HepG2 (cell line): ENCODE measurements around the gene HSPA14. TPM values are rescaled to one million over a fixed set of nuclear protein-coding genes. Genes with fewer than 3 reads are reported as not detected.

Source experiments
- HNRNPH1 ChIP-seq: fragments of 200-400 bp; formaldehyde crosslinking; optimal IDR thresholded peaks from 2 replicates; pipeline ENCODE3; 2017; ENCODE audit warnings: mild to moderate bottlenecking, low read depth, low read length
- NFRKB ChIP-seq: fragments of 450-650 bp; IDR thresholded peaks from 2 replicates; pipeline ENCODE4 v1.6.1; 2017
- PHF20 ChIP-seq: sonication (generic); formaldehyde crosslinking; IDR thresholded peaks from 2 replicates; pipeline ENCODE4 v1.5.0; 2020; ENCODE audit warnings: mild to moderate bottlenecking, missing genetic modification reagents
- REL ChIP-seq: sonication (generic); formaldehyde crosslinking; conservative IDR thresholded peaks from 2 replicates; pipeline ENCODE4 v1.8.0; 2022; ENCODE audit warnings: mild to moderate bottlenecking, missing genetic modification reagents, moderate library complexity
- SP140L ChIP-seq: sonication (generic); formaldehyde crosslinking; IDR thresholded peaks from 2 replicates; pipeline ENCODE4 v1.4.0; 2020; ENCODE audit warnings: missing genetic modification reagents, borderline replicate concordance
- XRCC5 ChIP-seq: fragments of 200-400 bp; formaldehyde crosslinking; optimal IDR thresholded peaks from 2 replicates; pipeline ENCODE3; 2017; ENCODE audit warnings: mild to moderate bottlenecking, low read length
- ZC3H13 ChIP-seq: sonication (generic); formaldehyde crosslinking; IDR thresholded peaks from 2 replicates; pipeline ENCODE4 v1.8.1; 2023; ENCODE audit warnings: mild to moderate bottlenecking, missing genetic modification reagents, moderate library complexity
- ZFP36 ChIP-seq: fragments of 150-350 bp; IDR thresholded peaks from 2 replicates; pipeline ENCODE4 v1.6.1; 2018; ENCODE audit warnings: borderline replicate concordance, low read length, low read depth; ENCODE audit not compliant: partially characterized antibody
- ZNF101 ChIP-seq: sonication (generic); formaldehyde crosslinking; IDR thresholded peaks from 2 replicates; pipeline ENCODE4 v1.4.0; 2020; ENCODE audit warnings: mild to moderate bottlenecking, low read depth, missing genetic modification reagents, borderline replicate concordance
- ZNF180 ChIP-seq: sonication (generic); formaldehyde crosslinking; IDR thresholded peaks from 2 replicates; pipeline ENCODE4 v1.4.0; 2020; ENCODE audit warnings: low read depth, missing genetic modification reagents, borderline replicate concordance
- polyA plus RNA-seq, 8 experiments: library from polyadenylated mRNA; depleted of rRNA in 3 of 8; stranded (reverse) in 7 of 8; unstranded in 1 of 8; fragments of >200 nt; fragmentation: Illumina TruSeq in 4 of 8; extraction: Trizol in 4 of 8; gene quantifications; 2 replicates each; pipeline versions ENCODE4 v1.2.1 to v1.2.3, GENCODE V29; 2011 to 2016; ENCODE audit warnings: low read depth in 4 of 8, missing spikeins in 1 of 8, mixed read lengths in 1 of 8; ENCODE audit not compliant: insufficient read depth in 1 of 8
- total RNA-seq, 5 experiments: library from RNA; depleted of rRNA; stranded (reverse); fragments of >200 nt; fragmentation: Illumina TruSeq; extraction: Trizol; gene quantifications; 2 replicates each; pipeline ENCODE4 v1.2.3, GENCODE V29; 2016; ENCODE audit warnings: low read depth in 1 of 5
- TF ChIP-seq, protein P1 (sequence below): sonication (generic); formaldehyde crosslinking; IDR thresholded peaks from one replicate; pipeline ENCODE4 v1.5.1; 2020; ENCODE audit warnings: mild to moderate bottlenecking, missing genetic modification reagents; ENCODE audit errors: not compliant biosample characterization
- TF ChIP-seq, protein P2 (sequence below): sonication (generic); formaldehyde crosslinking; IDR thresholded peaks from 2 replicates; pipeline ENCODE4; 2020; ENCODE audit warnings: missing genetic modification reagents, mild to moderate bottlenecking, borderline replicate concordance
- TF ChIP-seq, protein P3 (sequence below): sonication (generic); formaldehyde crosslinking; IDR thresholded peaks from 2 replicates; pipeline ENCODE4 v1.8.1; 2023; ENCODE audit warnings: mild to moderate bottlenecking, missing genetic modification reagents, borderline replicate concordance

The HSPA14 gene
- total and polyA plus RNA-seq, 2 of the 13 experiments (the other 11 are each of a cell fraction or from before 2014, with no cell fraction given), result 10.7 to 29.8 TPM

DNA sequence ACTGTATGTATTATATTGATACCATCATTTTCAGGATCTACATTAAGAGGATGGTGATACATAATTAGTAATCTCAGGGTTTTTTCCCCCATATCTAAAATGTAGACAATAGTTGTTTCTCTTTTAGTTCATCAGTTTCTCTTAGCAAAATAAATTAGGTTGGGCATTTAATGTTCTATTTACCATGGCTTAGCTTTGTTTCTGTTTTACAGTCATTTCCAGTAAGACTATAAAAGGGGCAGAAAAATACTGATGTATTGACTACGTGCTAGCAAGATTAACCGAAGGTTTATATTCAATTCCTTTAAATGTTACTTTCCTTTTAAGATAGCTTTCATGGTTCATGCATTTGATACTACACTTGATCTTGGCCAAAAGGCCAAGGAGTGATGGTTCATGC, 66.8 kb downstream of the HSPA14 start (continued):
- TF ChIP-seq, protein P1, sequence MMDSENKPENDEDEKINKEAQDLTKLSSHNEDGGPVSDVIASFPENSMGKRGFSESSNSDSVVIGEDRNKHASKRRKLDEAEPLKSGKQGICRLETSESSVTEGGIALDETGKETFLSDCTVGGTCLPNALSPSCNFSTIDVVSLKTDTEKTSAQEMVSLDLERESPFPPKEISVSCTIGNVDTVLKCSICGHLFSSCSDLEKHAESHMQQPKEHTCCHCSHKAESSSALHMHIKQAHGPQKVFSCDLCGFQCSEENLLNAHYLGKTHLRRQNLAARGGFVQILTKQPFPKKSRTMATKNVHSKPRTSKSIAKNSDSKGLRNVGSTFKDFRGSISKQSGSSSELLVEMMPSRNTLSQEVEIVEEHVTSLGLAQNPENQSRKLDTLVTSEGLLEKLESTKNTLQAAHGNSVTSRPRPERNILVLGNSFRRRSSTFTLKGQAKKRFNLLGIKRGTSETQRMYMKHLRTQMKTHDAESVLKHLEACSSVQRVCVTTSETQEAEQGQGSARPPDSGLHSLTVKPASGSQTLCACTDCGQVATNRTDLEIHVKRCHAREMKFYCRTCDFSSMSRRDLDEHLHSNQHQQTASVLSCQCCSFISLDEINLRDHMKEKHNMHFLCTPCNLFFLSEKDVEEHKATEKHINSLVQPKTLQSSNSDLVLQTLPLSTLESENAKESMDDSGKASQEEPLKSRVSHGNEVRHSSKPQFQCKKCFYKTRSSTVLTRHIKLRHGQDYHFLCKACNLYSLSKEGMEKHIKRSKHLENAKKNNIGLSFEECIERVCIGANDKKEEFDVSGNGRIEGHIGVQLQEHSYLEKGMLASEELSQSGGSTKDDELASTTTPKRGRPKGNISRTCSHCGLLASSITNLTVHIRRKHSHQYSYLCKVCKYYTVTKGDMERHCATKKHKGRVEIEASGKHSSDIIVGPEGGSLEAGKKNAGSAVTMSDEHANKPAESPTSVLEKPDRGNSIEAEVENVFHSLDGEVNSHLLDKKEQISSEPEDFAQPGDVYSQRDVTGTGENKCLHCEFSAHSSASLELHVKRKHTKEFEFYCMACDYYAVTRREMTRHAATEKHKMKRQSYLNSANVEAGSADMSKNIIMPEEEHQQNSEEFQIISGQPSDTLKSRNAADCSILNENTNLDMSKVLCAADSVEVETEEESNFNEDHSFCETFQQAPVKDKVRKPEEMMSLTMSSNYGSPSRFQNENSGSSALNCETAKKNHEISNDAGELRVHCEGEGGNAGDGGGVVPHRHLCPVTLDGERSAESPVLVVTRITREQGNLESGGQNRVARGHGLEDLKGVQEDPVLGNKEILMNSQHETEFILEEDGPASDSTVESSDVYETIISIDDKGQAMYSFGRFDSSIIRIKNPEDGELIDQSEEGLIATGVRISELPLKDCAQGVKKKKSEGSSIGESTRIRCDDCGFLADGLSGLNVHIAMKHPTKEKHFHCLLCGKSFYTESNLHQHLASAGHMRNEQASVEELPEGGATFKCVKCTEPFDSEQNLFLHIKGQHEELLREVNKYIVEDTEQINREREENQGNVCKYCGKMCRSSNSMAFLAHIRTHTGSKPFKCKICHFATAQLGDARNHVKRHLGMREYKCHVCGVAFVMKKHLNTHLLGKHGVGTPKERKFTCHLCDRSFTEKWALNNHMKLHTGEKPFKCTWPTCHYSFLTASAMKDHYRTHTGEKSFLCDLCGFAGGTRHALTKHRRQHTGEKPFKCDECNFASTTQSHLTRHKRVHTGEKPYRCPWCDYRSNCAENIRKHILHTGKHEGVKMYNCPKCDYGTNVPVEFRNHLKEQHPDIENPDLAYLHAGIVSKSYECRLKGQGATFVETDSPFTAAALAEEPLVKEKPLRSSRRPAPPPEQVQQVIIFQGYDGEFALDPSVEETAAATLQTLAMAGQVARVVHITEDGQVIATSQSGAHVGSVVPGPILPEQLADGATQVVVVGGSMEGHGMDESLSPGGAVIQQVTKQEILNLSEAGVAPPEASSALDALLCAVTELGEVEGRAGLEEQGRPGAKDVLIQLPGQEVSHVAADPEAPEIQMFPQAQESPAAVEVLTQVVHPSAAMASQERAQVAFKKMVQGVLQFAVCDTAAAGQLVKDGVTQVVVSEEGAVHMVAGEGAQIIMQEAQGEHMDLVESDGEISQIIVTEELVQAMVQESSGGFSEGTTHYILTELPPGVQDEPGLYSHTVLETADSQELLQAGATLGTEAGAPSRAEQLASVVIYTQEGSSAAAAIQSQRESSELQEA (CRISPR knock-in tag), result no peak
- TF ChIP-seq PHF20 (no peak), ZNF101 (CRISPR knock-in tag) (no peak), XRCC5 (no peak), ZNF180 (CRISPR knock-in tag) (no peak), REL (no peak), NFRKB (no peak), SP140L (no peak), ZC3H13 (CRISPR knock-in tag) (no peak), ZFP36 (no peak), HNRNPH1 (no peak)
- TF ChIP-seq, protein P2, sequence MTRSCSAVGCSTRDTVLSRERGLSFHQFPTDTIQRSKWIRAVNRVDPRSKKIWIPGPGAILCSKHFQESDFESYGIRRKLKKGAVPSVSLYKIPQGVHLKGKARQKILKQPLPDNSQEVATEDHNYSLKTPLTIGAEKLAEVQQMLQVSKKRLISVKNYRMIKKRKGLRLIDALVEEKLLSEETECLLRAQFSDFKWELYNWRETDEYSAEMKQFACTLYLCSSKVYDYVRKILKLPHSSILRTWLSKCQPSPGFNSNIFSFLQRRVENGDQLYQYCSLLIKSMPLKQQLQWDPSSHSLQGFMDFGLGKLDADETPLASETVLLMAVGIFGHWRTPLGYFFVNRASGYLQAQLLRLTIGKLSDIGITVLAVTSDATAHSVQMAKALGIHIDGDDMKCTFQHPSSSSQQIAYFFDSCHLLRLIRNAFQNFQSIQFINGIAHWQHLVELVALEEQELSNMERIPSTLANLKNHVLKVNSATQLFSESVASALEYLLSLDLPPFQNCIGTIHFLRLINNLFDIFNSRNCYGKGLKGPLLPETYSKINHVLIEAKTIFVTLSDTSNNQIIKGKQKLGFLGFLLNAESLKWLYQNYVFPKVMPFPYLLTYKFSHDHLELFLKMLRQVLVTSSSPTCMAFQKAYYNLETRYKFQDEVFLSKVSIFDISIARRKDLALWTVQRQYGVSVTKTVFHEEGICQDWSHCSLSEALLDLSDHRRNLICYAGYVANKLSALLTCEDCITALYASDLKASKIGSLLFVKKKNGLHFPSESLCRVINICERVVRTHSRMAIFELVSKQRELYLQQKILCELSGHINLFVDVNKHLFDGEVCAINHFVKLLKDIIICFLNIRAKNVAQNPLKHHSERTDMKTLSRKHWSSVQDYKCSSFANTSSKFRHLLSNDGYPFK (CRISPR knock-in tag), result no peak
- TF ChIP-seq, protein P3, sequence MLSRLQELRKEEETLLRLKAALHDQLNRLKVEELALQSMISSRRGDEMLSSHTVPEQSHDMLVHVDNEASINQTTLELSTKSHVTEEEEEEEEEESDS (CRISPR knock-in tag), result no peak
